ENCODE results near the gene FGF22. TPM values are rescaled to one million over a fixed set of nuclear protein-coding genes. Genes with fewer than 3 reads are reported as not detected.

The FGF22 gene
- total and polyA plus RNA-seq, 2 of the 4 experiments (the other 2 are of a cell fraction), result 0.14 TPM; not detected in 1

- intact Hi-C loops (cut with micrococcal nuclease), result no loop called here
- no peak overlapping the region for H4K91ac ChIP-seq (ENCODE audit: insufficient read depth, low read depth, low read length)
- CTCF ChIA-PET, result no interaction called here
Observed at GRCh38 chr19:658059-658839, 18.6 kb downstream of the FGF22 start.

More at GRCh38 chr19:658059-658839, 18.6 kb downstream of the FGF22 start:
- WGBS, 2 experiments (ENCODE audit: extremely low coverage in 2 of 2, insufficient read length in 1 of 2), result 83% methylated on average over 11 of the region's 33 CpGs; no CpG with 5 or more reads in 1 of the 2 experiments
- Histone ChIP-seq H3K14ac (replicated peaks; ENCODE audit: low read depth, low read length) (no peak overlapping the region), H3K18ac (ENCODE audit: low read depth, low read length) (no peak overlapping the region), H3K79me1 (ENCODE audit: low read depth in 1 of 2, low read length in 2 of 2) (peaks cover 0 to 56% of the 10 kb centered on the region in 2 experiments; a peak in 2 of 4 replicates), H4K8ac (ENCODE audit: low read depth in 2 of 2, low read length in 2 of 2) (no peak overlapping the region), H3K27me3 (ENCODE audit: control insufficient read depth, insufficient read depth, low read length) (no peaks in the 10 kb centered on the region), H3K56ac (ENCODE audit: extremely low read depth, insufficient read depth, low read length) (no peak overlapping the region), H2BK120ac (ENCODE audit: low read depth, low read length) (no peak overlapping the region), H2AK9ac (replicated peaks; ENCODE audit: low read depth, low read length, poor library complexity) (no peak overlapping the region), H3K4ac (ENCODE audit: low read depth, low read length) (no peak overlapping the region), H2BK5ac (ENCODE audit: low read depth, low read length, poor library complexity, severe bottlenecking) (no peak overlapping the region), H2BK15ac (ENCODE audit: low read depth, low read length) (no peak overlapping the region), H2AFZ (replicated peaks; ENCODE audit: low read length, poor library complexity) (no peak overlapping the region), H3K4me1 (ENCODE audit: control insufficient read depth, insufficient read depth, low read length) (peaks cover 9% of the 10 kb centered on the region), H2AK5ac (ENCODE audit: low read depth, low read length) (no peak overlapping the region), H3K9me1 (ENCODE audit: insufficient read depth, low read length) (no peaks in the 10 kb centered on the region), H3K36me3 (ENCODE audit: control insufficient read depth, insufficient read depth, low read length) (peaks cover 16% of the 10 kb centered on the region), H3K9ac (ENCODE audit: low read depth, low read length) (no peak overlapping the region), H3K9me3 (ENCODE audit: control insufficient read depth, insufficient read depth, low read length) (no peaks in the 10 kb centered on the region), H2BK20ac (ENCODE audit: low read depth, low read length) (no peak overlapping the region), H3K4me2 (ENCODE audit: low read depth, low read length) (no peak overlapping the region), H3K23ac (ENCODE audit: low read depth, low read length) (no peak overlapping the region), H3K27ac (ENCODE audit: insufficient read depth, low read length) (no peak overlapping the region), H4K5ac (ENCODE audit: low read depth, low read length) (no peak overlapping the region), H4K20me1 (ENCODE audit: insufficient read depth, low read length) (peaks cover 89% of the 10 kb centered on the region), H3K4me3 (ENCODE audit: insufficient read depth, low read depth, low read length) (no peak overlapping the region)
- in situ Hi-C loops (cut with MboI; ENCODE audit: low sequenced_read_pairs), result no loop called here
- ATAC-seq (ENCODE audit: low read depth), result no peak
- dilution Hi-C loops (cut with HindIII; ENCODE audit: low sequenced_read_pairs, unreplicated experiment), result no loop called here
- BruUV-seq (replicated peaks), result no TSS peak
- TF ChIP-seq CHD1 (IDR thresholded peaks at IDR 0.05; ENCODE audit: low read depth, low read length), result no peak
- no peak for DNase-seq
- POLR2A ChIA-PET (ENCODE audit: unreplicated experiment), result no interaction called here

All from IMR-90 (cell line).